ENCODE results near the gene PACC1. TPM values are rescaled to one million over a fixed set of nuclear protein-coding genes. Genes with fewer than 3 reads are reported as not detected.

PACC1 gene
- total and polyA plus RNA-seq, 10 of the 15 experiments (the other 5 are each of a cell fraction or from before 2014, with no cell fraction given): 16.1 to 29.7 (median 19.3) TPM

DNA sequence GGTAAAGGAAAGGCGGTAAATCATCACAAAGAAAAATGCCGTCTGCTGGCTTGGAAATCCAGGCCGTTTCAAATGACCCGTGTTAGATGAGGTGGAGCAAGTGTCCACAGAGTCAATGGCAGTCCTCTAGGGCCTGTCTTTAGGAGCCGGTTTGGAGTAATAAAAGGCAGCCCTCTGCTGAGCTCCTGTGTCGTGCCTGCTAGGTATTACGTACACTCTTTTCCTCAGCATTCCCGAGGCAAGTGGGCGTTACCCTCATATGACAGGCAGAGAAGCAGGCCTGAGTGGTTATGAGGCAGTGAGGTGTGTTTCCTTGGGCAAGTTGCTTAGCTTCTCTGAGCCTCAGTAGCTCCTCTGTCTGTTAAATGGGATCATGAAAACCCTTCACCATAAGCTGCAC is 25.7 kb upstream of the PACC1 start:
- Histone ChIP-seq H3K36me3 (ENCODE audit: control insufficient read depth in 2 of 2, insufficient read depth in 2 of 2, low read length in 1 of 2) (no peaks in the 10 kb centered on the region), H3K27ac (ENCODE audit: control insufficient read depth, insufficient read depth) (no peak overlapping the region), H3K27me3 (replicated peaks in 1 of 2; ENCODE audit: control insufficient read depth in 2 of 2, insufficient read depth in 2 of 2, low read length in 1 of 2) (no peaks in the 10 kb centered on the region), H3K4me3 (no peak overlapping the region), H3K4me1 (ENCODE audit: control insufficient read depth, insufficient read depth, low read length) (peaks cover 4% of the 10 kb centered on the region; the same call in 1 of the 2 replicates), H3K9ac (ENCODE audit: control insufficient read depth, insufficient read depth, low read length) (no peak overlapping the region), H3K4me2 (ENCODE audit: control insufficient read depth, insufficient read depth) (no peak overlapping the region), H4K20me1 (ENCODE audit: control insufficient read depth, insufficient read depth) (no peaks in the 10 kb centered on the region), H3K79me2 (ENCODE audit: control insufficient read depth, insufficient read depth, low read length) (peaks cover 2% of the 10 kb centered on the region; the same call in 1 of the 2 replicates), H3K9me3 (replicated peaks; ENCODE audit: control insufficient read depth, insufficient read depth, low read length) (no peaks in the 10 kb centered on the region), H2AFZ (ENCODE audit: control insufficient read depth, low read depth, low read length) (no peak overlapping the region)
- ChIA-PET SMC1A (ENCODE audit: uncharacterized antibody, unreplicated experiment) (interaction anchor here (0.7 to 2.1 kb wide), 7 partner anchors 10 to 760 kb away, joined by 3 to 10 read pairs (median 3); partner anchors contain the start of gene PACC1), RAD21 (ENCODE audit: unreplicated experiment) (interaction anchor here (0.8 to 1.7 kb wide), 2 partner anchors 15 to 369 kb away, joined by 3 to 5 read pairs; no protein-coding TSS in a partner anchor), CTCF (interaction anchor here (1.6 to 3.5 kb wide), 2 partner anchors 15 to 370 kb away, joined by 5 to 24 read pairs; no protein-coding TSS in a partner anchor), POLR2A (interaction anchor here (0.6 kb wide), 2 partner anchors 9 to 88 kb away, joined by 3 to 4 read pairs; no protein-coding TSS in a partner anchor)
- ATAC-seq (no peak), FAIRE-seq (no peak), DNase-seq (ENCODE audit: low read depth, low spot score) (no peak)
- in situ Hi-C loops (cut with MboI) (no loop called here), intact Hi-C loops (cut with micrococcal nuclease; ENCODE audit: unreplicated experiment) (no loop called here)
- no TSS peak for BruUV-seq (replicated peaks)
- WGBS (ENCODE audit: insufficient coverage, insufficient replicate concordance, low lambda C conversion rate, missing lambda C conversion rate): 94% methylated on average over 9 of the region's 9 CpGs
- TF ChIP-seq ZSCAN29 (IDR thresholded peaks at IDR 0.05) (no peak), IRF4 (IDR thresholded peaks at IDR 0.05; ENCODE audit: low read depth, low read length) (no peak), TCF7 (IDR thresholded peaks at IDR 0.05; ENCODE audit: borderline replicate concordance) (no peak), RCOR1 (conservative IDR thresholded peaks at IDR 0.05; ENCODE audit: low read depth, low read length) (no peak), KAT2A (conservative IDR thresholded peaks at IDR 0.05; ENCODE audit: control insufficient read depth, low read depth, low read length) (no peak), SRF (IDR thresholded peaks at IDR 0.05; ENCODE audit: low read depth in 2 of 2, low read length in 2 of 2) (no peak), EGR1 (IDR thresholded peaks at IDR 0.05; ENCODE audit: borderline replicate concordance in 1 of 2, low read depth in 2 of 2, low read length in 2 of 2) (no peak), JUND (IDR thresholded peaks at IDR 0.05; ENCODE audit: low read depth, low read length) (no peak), ZZZ3 (IDR thresholded peaks at IDR 0.05; ENCODE audit: control insufficient read depth, insufficient read length, low read depth) (no peak), NBN (IDR thresholded peaks at IDR 0.05) (no peak), TCF3 (IDR thresholded peaks at IDR 0.05; ENCODE audit: borderline replicate concordance, insufficient read depth, low read depth, low read length) (no peak), SREBF1 (IDR thresholded peaks at IDR 0.05; ENCODE audit: low read length) (no peak)
- TF ChIP-seq, protein P1, sequence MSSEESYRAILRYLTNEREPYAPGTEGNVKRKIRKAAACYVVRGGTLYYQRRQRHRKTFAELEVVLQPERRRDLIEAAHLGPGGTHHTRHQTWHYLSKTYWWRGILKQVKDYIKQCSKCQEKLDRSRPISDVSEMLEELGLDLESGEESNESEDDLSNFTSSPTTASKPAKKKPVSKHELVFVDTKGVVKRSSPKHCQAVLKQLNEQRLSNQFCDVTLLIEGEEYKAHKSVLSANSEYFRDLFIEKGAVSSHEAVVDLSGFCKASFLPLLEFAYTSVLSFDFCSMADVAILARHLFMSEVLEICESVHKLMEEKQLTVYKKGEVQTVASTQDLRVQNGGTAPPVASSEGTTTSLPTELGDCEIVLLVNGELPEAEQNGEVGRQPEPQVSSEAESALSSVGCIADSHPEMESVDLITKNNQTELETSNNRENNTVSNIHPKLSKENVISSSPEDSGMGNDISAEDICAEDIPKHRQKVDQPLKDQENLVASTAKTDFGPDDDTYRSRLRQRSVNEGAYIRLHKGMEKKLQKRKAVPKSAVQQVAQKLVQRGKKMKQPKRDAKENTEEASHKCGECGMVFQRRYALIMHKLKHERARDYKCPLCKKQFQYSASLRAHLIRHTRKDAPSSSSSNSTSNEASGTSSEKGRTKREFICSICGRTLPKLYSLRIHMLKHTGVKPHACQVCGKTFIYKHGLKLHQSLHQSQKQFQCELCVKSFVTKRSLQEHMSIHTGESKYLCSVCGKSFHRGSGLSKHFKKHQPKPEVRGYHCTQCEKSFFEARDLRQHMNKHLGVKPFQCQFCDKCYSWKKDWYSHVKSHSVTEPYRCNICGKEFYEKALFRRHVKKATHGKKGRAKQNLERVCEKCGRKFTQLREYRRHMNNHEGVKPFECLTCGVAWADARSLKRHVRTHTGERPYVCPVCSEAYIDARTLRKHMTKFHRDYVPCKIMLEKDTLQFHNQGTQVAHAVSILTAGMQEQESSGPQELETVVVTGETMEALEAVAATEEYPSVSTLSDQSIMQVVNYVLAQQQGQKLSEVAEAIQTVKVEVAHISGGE (CRISPR knock-in tag; IDR thresholded peaks at IDR 0.05): no peak
- TF ChIP-seq, protein P2, sequence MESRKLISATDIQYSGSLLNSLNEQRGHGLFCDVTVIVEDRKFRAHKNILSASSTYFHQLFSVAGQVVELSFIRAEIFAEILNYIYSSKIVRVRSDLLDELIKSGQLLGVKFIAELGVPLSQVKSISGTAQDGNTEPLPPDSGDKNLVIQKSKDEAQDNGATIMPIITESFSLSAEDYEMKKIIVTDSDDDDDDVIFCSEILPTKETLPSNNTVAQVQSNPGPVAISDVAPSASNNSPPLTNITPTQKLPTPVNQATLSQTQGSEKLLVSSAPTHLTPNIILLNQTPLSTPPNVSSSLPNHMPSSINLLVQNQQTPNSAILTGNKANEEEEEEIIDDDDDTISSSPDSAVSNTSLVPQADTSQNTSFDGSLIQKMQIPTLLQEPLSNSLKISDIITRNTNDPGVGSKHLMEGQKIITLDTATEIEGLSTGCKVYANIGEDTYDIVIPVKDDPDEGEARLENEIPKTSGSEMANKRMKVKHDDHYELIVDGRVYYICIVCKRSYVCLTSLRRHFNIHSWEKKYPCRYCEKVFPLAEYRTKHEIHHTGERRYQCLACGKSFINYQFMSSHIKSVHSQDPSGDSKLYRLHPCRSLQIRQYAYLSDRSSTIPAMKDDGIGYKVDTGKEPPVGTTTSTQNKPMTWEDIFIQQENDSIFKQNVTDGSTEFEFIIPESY (IDR thresholded peaks at IDR 0.05): no peak
- TF ChIP-seq, protein P3, sequence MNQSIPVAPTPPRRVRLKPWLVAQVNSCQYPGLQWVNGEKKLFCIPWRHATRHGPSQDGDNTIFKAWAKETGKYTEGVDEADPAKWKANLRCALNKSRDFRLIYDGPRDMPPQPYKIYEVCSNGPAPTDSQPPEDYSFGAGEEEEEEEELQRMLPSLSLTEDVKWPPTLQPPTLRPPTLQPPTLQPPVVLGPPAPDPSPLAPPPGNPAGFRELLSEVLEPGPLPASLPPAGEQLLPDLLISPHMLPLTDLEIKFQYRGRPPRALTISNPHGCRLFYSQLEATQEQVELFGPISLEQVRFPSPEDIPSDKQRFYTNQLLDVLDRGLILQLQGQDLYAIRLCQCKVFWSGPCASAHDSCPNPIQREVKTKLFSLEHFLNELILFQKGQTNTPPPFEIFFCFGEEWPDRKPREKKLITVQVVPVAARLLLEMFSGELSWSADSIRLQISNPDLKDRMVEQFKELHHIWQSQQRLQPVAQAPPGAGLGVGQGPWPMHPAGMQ (IDR thresholded peaks at IDR 0.05; ENCODE audit: borderline replicate concordance): no peak
- TF ChIP-seq, protein P4, sequence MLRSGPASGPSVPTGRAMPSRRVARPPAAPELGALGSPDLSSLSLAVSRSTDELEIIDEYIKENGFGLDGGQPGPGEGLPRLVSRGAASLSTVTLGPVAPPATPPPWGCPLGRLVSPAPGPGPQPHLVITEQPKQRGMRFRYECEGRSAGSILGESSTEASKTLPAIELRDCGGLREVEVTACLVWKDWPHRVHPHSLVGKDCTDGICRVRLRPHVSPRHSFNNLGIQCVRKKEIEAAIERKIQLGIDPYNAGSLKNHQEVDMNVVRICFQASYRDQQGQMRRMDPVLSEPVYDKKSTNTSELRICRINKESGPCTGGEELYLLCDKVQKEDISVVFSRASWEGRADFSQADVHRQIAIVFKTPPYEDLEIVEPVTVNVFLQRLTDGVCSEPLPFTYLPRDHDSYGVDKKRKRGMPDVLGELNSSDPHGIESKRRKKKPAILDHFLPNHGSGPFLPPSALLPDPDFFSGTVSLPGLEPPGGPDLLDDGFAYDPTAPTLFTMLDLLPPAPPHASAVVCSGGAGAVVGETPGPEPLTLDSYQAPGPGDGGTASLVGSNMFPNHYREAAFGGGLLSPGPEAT (IDR thresholded peaks at IDR 0.05; ENCODE audit: low read depth): no peak
